ENCODE measurements around the gene HSD17B8. TPM values are rescaled to one million over a fixed set of nuclear protein-coding genes. Genes with fewer than 3 reads are reported as not detected.

HSD17B8 gene
- total and polyA plus RNA-seq, 2 experiments from 2014 or later = 4.3 to 8.9 TPM

DNA sequence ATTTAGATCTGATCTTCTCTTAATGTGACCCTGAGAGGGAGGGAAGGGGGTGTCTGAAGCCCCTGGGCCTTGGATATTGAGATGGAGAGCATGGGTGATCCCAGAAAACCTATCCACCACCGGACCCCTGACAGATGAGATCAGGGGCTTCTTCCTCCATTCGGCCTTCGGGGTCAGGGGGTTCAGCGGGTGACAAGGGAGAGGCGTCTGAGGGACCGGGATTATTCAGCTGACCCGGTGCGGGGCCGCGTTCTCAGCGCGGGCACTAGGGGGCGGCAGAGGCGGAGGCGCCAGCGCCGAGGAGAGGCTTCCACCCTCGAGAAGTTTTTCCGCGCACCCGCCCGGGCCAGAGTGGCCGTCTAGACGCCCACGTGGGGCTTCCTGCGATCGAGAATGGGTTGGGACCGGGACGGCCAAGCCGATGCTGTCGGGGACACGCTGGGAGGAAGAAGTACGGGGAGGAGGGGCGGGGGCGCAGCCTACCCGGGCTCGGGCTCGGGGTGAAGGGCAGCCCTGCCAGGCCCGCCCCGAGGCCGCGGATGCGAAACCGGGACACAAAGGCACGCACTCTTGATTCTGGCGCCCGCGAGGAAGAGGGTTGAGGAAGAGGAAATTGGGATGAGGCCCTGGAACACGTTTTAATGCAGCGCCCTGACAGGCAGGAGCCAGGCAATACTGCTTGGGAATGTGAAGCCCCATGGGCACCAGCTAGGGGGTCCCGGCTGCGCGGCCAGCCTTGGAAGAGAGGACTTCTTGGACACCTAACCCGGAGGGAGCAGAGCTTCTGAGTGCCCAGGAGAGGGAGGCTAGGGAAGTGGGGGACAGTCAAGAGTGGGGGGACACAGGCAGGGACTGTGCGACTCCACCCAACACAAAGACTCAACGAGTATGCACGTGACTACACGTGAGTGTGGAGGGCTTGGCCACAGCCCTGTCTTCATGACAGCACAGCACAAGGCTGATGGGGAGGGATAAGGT, 42.8 kb upstream of the HSD17B8 start:
- no peak overlapping the region for H3K27ac Mint-ChIP-seq
- H4K20me1 ChIP-seq (replicated peaks; ENCODE audit: insufficient read depth) = no peaks in the 10 kb centered on the region

DNA sequence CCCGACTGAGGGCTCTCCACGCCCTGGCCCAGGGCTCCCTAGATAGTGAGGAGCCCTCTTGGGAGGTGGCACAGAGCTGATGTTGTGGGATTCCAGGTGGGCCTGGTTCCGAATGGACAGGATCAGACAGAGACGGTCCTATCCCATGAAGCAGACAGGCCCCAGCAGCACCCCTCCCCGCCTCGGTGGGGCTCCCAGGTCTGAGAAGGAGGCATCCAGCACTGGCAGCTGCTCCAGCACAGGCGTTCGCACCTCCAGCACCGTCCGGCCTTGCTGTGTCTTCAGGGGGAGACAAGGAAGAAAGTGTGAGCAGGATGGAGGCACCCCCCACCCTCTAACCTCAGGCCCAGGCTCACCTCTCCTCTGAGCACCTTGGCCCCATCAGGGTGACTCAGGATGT, 40.9 kb upstream of the HSD17B8 start:
- H2AFZ ChIP-seq = no peak overlapping the region
- no peak for TF ChIP-seq STAT1 (IDR thresholded peaks at IDR 0.05; ENCODE audit: unreplicated experiment)
- no peak for TF ChIP-seq JUNB (IDR thresholded peaks at IDR 0.05; ENCODE audit: unreplicated experiment)
- TF ChIP-seq ZNF331 (CRISPR knock-in tag; IDR thresholded peaks at IDR 0.05; ENCODE audit: low read depth) = no peak
- TF ChIP-seq, protein P1, sequence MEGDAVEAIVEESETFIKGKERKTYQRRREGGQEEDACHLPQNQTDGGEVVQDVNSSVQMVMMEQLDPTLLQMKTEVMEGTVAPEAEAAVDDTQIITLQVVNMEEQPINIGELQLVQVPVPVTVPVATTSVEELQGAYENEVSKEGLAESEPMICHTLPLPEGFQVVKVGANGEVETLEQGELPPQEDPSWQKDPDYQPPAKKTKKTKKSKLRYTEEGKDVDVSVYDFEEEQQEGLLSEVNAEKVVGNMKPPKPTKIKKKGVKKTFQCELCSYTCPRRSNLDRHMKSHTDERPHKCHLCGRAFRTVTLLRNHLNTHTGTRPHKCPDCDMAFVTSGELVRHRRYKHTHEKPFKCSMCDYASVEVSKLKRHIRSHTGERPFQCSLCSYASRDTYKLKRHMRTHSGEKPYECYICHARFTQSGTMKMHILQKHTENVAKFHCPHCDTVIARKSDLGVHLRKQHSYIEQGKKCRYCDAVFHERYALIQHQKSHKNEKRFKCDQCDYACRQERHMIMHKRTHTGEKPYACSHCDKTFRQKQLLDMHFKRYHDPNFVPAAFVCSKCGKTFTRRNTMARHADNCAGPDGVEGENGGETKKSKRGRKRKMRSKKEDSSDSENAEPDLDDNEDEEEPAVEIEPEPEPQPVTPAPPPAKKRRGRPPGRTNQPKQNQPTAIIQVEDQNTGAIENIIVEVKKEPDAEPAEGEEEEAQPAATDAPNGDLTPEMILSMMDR (conservative IDR thresholded peaks at IDR 0.05; ENCODE audit: low read depth in 2 of 2) = no peak
- TF ChIP-seq EZH2 (IDR thresholded peaks at IDR 0.05; ENCODE audit: low read depth, unreplicated experiment) = no peak
- TF ChIP-seq, protein P2, sequence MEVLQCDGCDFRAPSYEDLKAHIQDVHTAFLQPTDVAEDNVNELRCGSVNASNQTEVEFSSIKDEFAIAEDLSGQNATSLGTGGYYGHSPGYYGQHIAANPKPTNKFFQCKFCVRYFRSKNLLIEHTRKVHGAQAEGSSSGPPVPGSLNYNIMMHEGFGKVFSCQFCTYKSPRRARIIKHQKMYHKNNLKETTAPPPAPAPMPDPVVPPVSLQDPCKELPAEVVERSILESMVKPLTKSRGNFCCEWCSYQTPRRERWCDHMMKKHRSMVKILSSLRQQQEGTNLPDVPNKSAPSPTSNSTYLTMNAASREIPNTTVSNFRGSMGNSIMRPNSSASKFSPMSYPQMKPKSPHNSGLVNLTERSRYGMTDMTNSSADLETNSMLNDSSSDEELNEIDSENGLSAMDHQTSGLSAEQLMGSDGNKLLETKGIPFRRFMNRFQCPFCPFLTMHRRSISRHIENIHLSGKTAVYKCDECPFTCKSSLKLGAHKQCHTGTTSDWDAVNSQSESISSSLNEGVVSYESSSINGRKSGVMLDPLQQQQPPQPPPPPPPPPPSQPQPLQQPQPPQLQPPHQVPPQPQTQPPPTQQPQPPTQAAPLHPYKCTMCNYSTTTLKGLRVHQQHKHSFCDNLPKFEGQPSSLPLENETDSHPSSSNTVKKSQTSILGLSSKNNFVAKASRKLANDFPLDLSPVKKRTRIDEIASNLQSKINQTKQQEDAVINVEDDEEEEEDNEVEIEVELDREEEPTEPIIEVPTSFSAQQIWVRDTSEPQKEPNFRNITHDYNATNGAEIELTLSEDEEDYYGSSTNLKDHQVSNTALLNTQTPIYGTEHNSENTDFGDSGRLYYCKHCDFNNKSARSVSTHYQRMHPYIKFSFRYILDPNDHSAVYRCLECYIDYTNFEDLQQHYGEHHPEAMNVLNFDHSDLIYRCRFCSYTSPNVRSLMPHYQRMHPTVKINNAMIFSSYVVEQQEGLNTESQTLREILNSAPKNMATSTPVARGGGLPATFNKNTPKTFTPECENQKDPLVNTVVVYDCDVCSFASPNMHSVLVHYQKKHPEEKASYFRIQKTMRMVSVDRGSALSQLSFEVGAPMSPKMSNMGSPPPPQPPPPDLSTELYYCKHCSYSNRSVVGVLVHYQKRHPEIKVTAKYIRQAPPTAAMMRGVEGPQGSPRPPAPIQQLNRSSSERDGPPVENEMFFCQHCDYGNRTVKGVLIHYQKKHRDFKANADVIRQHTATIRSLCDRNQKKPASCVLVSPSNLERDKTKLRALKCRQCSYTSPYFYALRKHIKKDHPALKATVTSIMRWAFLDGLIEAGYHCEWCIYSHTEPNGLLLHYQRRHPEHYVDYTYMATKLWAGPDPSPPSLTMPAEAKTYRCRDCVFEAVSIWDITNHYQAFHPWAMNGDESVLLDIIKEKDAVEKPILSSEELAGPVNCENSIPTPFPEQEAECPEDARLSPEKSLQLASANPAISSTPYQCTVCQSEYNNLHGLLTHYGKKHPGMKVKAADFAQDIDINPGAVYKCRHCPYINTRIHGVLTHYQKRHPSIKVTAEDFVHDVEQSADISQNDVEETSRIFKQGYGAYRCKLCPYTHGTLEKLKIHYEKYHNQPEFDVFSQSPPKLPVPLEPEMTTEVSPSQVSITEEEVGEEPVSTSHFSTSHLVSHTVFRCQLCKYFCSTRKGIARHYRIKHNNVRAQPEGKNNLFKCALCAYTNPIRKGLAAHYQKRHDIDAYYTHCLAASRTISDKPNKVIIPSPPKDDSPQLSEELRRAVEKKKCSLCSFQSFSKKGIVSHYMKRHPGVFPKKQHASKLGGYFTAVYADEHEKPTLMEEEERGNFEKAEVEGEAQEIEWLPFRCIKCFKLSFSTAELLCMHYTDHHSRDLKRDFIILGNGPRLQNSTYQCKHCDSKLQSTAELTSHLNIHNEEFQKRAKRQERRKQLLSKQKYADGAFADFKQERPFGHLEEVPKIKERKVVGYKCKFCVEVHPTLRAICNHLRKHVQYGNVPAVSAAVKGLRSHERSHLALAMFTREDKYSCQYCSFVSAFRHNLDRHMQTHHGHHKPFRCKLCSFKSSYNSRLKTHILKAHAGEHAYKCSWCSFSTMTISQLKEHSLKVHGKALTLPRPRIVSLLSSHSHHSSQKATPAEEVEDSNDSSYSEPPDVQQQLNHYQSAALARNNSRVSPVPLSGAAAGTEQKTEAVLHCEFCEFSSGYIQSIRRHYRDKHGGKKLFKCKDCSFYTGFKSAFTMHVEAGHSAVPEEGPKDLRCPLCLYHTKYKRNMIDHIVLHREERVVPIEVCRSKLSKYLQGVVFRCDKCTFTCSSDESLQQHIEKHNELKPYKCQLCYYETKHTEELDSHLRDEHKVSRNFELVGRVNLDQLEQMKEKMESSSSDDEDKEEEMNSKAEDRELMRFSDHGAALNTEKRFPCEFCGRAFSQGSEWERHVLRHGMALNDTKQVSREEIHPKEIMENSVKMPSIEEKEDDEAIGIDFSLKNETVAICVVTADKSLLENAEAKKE (CRISPR knock-in tag; IDR thresholded peaks at IDR 0.05) = no peak
- no peak for TF ChIP-seq EZH2phosphoT487 (IDR thresholded peaks at IDR 0.05; ENCODE audit: unreplicated experiment)

More for the DNA sequence above, 42.8 kb upstream of the HSD17B8 start:
- Histone ChIP-seq H3K4me2 (peak overlapping the region; percentile 81), H3K27me3 (ENCODE audit: insufficient read depth) (peaks cover 15% of the 10 kb centered on the region), H2AFZ (peak overlapping the region; percentile 97), H3K36me3 (ENCODE audit: insufficient read depth) (no peaks in the 10 kb centered on the region), H3K4me1 (ENCODE audit: insufficient read depth) (peaks cover 12% of the 10 kb centered on the region), H3K79me2 (replicated peaks; ENCODE audit: insufficient read depth) (no peaks in the 10 kb centered on the region), H3F3A (replicated peaks; ENCODE audit: low read depth) (0 out of 2 replicates have a peak, but pooled peaks cover 3% of the 10 kb centered on the region), H3K27ac (ENCODE audit: low read depth) (no peak overlapping the region), H3K4me3 (peak overlapping the region; percentile 75), H3K9me2 (ENCODE audit: insufficient read depth) (no peaks in the 10 kb centered on the region)
- TF ChIP-seq, protein P1 (conservative IDR thresholded peaks at IDR 0.05; ENCODE audit: low read depth in 2 of 2) = peak; percentile 84 to 92
- TF ChIP-seq CREB1 (CRISPR knock-in tag; IDR thresholded peaks at IDR 0.05; ENCODE audit: low read depth) (no peak), POLR2AphosphoS5 (IDR thresholded peaks at IDR 0.05; ENCODE audit: low read depth) (peak; percentile 42; the same call in 1 of the 2 replicates)
- peaks cover 18% of the 10 kb centered on the region for H3K4me1 Mint-ChIP-seq
- no peaks in the 10 kb centered on the region for H3K36me3 Mint-ChIP-seq (ENCODE audit: low read depth)
- H3K27me3 Mint-ChIP-seq (ENCODE audit: insufficient read depth, low read depth, poor library complexity) = peaks cover 23% of the 10 kb centered on the region
- peak overlapping the region; percentile 84 for H3K4me3 Mint-ChIP-seq
- peak; percentile 79 for DNase-seq (ENCODE audit: low spot score)
- no peaks in the 10 kb centered on the region for H3K9me3 Mint-ChIP-seq
- peak; percentile 90 for ATAC-seq

More for the DNA sequence above, 40.9 kb upstream of the HSD17B8 start:
- Histone ChIP-seq H3K27me3 (ENCODE audit: insufficient read depth) (peaks cover 15% of the 10 kb centered on the region), H3K27ac (ENCODE audit: low read depth) (no peak overlapping the region), H3K36me3 (ENCODE audit: insufficient read depth) (no peaks in the 10 kb centered on the region), H3K4me2 (no peak overlapping the region), H4K20me1 (replicated peaks; ENCODE audit: insufficient read depth) (no peaks in the 10 kb centered on the region), H3F3A (replicated peaks; ENCODE audit: low read depth) (0 out of 2 replicates have a peak, but pooled peaks cover 3% of the 10 kb centered on the region), H3K9me2 (ENCODE audit: insufficient read depth) (no peaks in the 10 kb centered on the region), H3K4me3 (no peak overlapping the region), H3K79me2 (replicated peaks; ENCODE audit: insufficient read depth) (no peaks in the 10 kb centered on the region), H3K4me1 (ENCODE audit: insufficient read depth) (peaks cover 12% of the 10 kb centered on the region)
- no peak overlapping the region for H3K27ac Mint-ChIP-seq
- H3K27me3 Mint-ChIP-seq (ENCODE audit: insufficient read depth, low read depth, poor library complexity) = peaks cover 22% of the 10 kb centered on the region
- H3K4me3 Mint-ChIP-seq = no peak overlapping the region
- ATAC-seq (no peak), DNase-seq (ENCODE audit: low spot score) (no peak)
- peaks cover 18% of the 10 kb centered on the region for H3K4me1 Mint-ChIP-seq
- no peaks in the 10 kb centered on the region for H3K9me3 Mint-ChIP-seq
- H3K36me3 Mint-ChIP-seq (ENCODE audit: low read depth) = no peaks in the 10 kb centered on the region

Measured in GM23338 (cell line).